Breast epithelium (tissue), 3 donors: ENCODE data around the gene VMP1.

Experiments
- POLR2AphosphoS5 ChIP-seq, 3 donors: sonication (generic); formaldehyde crosslinking; IDR thresholded peaks; one replicate each; pipeline ENCODE4 v1.6.1; 2017; ENCODE audit warnings: antibody characterized with exemption in 3 of 3
- TF ChIP-seq, protein P1 (sequence below), 3 donors: fragments of 450-650 bp; IDR thresholded peaks; one replicate each; pipeline ENCODE4 v1.5.1; 2016 to 2017; ENCODE audit warnings: antibody characterized with exemption in 3 of 3, mild to moderate bottlenecking in 3 of 3, moderate library complexity in 3 of 3

DNA sequence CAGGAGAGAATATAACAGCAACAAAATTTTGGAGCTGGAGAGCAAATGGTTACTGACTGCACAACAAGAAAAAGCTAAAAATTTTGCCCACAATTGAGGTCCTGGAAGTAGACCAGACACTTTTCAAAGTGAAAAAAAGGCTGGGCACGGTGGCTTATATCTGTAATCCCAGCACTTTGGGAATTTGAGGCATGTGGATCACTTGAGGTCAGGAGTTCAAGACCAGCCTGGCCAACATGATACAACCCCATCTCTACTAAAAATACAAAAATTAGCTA, 162.4 kb downstream of the VMP1 start:
- TF ChIP-seq POLR2AphosphoS5 (IDR thresholded peaks at IDR 0.05), result no peak
- TF ChIP-seq, protein P1, sequence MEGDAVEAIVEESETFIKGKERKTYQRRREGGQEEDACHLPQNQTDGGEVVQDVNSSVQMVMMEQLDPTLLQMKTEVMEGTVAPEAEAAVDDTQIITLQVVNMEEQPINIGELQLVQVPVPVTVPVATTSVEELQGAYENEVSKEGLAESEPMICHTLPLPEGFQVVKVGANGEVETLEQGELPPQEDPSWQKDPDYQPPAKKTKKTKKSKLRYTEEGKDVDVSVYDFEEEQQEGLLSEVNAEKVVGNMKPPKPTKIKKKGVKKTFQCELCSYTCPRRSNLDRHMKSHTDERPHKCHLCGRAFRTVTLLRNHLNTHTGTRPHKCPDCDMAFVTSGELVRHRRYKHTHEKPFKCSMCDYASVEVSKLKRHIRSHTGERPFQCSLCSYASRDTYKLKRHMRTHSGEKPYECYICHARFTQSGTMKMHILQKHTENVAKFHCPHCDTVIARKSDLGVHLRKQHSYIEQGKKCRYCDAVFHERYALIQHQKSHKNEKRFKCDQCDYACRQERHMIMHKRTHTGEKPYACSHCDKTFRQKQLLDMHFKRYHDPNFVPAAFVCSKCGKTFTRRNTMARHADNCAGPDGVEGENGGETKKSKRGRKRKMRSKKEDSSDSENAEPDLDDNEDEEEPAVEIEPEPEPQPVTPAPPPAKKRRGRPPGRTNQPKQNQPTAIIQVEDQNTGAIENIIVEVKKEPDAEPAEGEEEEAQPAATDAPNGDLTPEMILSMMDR (IDR thresholded peaks at IDR 0.05), result no peak
